Glomerular visceral epithelial cell (primary cell): ENCODE results near the gene FNDC8.
"Not testable (repeated sequence)": the region's sequence is repeated elsewhere in the genome, so short reads cannot be mapped to it uniquely, and the experiment has no call there.

Experiments
- DNase-seq: peaks from one replicate; pipeline ENCODE4 v3.0.0-alpha.2; 2016; ENCODE audit errors: extremely low spot score

The FNDC8 gene

DNA sequence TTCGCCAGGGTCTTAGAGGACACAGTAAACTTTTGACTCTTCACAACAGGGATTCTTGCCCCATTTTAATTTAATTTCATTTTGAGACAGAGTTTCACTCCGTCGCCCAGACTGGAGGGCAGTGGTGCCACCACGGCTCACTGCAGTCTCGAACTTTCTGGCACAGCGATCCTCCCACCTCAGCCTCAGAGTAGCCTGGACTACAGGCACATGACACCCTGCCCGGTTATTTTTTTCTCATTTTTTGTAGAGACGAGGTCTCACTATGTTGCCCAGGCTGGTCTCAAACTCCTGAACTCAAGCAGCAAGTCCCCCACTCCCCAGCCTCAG lies 21.0 kb downstream of the FNDC8 start:
- no peak for DNase-seq

GRCh38 chr17:35144840-35145239 lies 23.4 kb downstream of the FNDC8 start:
- DNase-seq: no peak

- DNase-seq: no peak
These were observed 24.9 kb downstream of the FNDC8 start for GRCh38 chr17:35146214-35146833.

- no peak for DNase-seq
These were observed 26.0 kb downstream of the FNDC8 start, which contains the start of gene UNC45B for GRCh38 chr17:35147375-35147905. TSS of gene UNC45B (plus strand) at chr17:35147817. CDS start at chr17:35148264, 447 bp downstream.

- DNase-seq: no peak
These were observed 26.7 kb downstream of the FNDC8 start for GRCh38 chr17:35148144-35148543.

- no peak for DNase-seq
These were observed 28.5 kb downstream of the FNDC8 start for GRCh38 chr17:35149941-35150340.

GRCh38 chr17:35151080-35151479 lies 29.7 kb downstream of the FNDC8 start:
- DNase-seq: not testable (repeated sequence)

GRCh38 chr17:35152421-35153140 lies 31.2 kb downstream of the FNDC8 start:
- DNase-seq: no peak

DNA sequence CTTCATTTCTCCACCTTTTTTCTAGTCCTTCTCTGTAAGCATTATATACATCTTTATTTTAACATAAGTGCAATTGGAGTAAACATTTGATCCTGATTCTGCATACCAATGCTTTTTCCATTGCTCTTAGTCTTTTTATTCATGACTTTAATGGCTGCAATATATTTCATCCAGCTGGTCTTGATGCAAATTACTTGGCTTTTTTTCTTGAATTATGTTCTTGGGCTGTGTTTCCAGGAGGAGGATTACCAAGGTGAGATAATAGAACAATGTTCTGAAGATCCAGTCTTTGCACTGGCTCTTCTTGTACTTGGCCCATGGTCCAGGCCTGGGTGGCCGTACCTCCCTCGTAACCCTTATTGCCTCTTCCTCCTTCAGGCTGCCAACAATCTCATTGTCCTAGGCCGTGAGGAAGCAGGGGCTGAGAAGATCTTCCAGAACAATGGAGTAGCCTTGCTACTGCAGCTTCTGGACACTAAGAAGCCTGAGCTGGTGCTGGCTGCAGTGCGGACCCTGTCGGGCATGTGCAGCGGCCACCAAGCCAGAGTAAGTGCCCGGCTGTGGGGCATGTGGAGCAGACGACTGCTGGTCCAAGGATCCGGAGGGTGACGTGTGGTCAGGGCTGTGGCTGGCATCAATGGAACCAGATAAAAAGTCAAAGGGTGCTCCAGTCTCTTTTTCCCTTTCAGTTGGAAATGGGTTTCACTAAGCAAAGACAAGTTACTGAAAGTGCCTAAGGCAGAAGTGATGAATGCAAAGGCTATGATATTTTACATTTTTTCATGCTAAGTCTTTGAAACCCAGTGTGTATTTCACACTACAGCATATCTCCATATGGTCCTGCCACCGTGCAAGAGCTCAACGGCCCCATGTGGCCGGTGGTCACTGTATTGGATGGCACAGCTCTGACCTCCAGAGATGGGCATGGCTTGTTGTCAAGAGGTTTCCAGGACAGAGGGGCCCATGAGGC lies 33.1 kb downstream of the FNDC8 start:
- DNase-seq: no peak

DNA sequence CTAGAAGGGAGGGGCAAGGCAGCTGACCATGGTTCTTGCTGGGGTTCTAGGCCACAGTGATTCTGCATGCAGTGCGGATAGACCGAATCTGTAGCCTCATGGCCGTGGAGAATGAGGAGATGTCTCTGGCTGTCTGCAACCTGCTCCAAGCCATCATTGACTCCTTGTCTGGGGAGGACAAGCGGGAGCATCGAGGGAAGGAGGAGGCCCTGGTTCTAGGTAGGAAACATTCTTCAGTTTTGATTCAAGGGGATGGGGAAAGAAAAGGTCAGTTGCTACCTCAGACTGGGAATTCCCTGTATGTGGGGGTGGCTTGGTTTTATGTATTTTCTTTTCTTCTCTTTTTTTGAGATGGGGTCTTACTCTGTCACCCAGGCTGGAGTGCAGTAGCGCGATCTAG lies 33.8 kb downstream of the FNDC8 start:
- DNase-seq: no peak

GRCh38 chr17:35159940-35160339 lies 38.5 kb downstream of the FNDC8 start:
- DNase-seq: no peak

GRCh38 chr17:35160354-35161201 lies 39.2 kb downstream of the FNDC8 start:
- no peak for DNase-seq

DNA sequence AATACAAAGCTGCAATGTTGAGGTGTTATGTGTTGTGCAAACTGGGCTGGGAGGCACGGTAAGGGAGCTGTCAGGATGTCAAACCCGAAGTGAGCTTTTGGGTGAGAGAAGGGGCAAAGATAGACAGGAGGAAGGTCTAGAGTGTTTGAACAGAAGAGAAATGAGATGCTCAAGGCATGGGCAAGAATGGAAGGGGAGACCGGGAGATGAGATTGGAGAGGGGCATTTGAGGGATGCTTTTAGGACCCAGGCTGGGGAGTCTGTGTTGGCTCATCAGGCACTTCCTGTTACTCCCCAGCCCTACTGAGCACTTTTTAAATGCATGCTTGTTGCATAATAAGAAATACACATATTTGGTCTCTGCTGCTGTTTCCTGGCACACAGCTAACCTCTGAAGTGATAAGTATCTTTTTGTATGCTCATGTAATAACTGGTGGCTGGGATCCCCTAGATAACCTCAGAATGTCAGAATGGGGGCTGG lies 39.9 kb downstream of the FNDC8 start:
- no peak for DNase-seq

GRCh38 chr17:35162755-35163154 lies 41.3 kb downstream of the FNDC8 start:
- DNase-seq: no peak

GRCh38 chr17:35163886-35164285 lies 42.5 kb downstream of the FNDC8 start:
- DNase-seq: no peak

DNA sequence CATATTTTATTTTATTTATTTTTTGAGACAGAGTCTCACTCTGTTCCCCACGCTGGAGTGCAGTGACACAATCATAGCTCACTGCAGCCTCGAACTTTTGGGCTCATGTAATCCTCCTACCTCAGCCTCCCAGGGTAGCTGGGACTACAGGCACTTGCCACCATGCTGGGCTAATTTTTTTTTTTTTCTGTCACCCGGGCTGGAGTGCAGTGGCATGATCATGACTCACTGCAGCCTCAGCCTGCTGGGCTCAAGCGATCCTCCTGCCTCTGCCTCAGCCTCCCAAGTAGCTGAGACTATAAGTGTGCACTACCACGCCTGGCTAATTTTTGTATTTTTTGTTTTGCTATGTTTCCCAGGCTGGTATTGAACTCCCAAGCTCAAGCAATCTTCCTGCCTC lies 43.3 kb downstream of the FNDC8 start:
- DNase-seq: no peak

DNA sequence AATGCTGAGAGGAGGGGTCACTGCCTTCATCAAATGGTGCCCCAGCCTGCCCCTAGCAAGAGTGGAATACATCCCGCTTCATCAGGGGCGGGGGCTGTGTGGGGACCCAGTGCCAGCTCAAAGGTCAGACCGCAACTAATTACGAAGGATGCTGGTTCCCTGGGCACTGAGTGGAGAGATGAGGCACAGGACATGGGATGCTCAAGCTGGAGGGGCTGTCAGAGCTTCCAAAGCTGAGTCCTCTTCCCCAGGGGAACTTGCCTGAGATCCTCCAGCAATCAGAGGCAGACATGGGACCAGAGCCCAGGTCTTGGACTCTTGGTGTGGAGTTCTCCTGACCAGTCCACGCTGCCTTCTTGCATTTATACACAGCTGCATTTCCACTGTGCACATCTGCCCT lies 45.1 kb downstream of the FNDC8 start:
- DNase-seq: no peak

GRCh38 chr17:35167046-35167445 lies 45.6 kb downstream of the FNDC8 start:
- no peak for DNase-seq

- DNase-seq: no peak
These were observed 46.3 kb downstream of the FNDC8 start for GRCh38 chr17:35167666-35168065.

GRCh38 chr17:35169835-35170363 lies 48.5 kb downstream of the FNDC8 start:
- no peak for DNase-seq
